Hematopoietic multipotent progenitor cell treated with erythropoietin and hydrocortisone succinate and interleukin-3 and kit ligand, for 8 days (in vitro differentiated cells): ENCODE results near the gene KDM2B.
A peak's percentile ranks its signal among the peaks of the same experiment; 100 is the strongest.

Experiments used
- DNase-seq: peaks from one replicate; pipeline ENCODE4 v3.0.0-alpha.2; 2015

The KDM2B gene

GRCh38 chr12:121453629-121454028 is 127.2 kb downstream of the KDM2B start:
- no peak for DNase-seq

GRCh38 chr12:121452985-121453360 is 127.8 kb downstream of the KDM2B start:
- no peak for DNase-seq

GRCh38 chr12:121452340-121452984 is 128.4 kb downstream of the KDM2B start:
- no peak for DNase-seq

DNA sequence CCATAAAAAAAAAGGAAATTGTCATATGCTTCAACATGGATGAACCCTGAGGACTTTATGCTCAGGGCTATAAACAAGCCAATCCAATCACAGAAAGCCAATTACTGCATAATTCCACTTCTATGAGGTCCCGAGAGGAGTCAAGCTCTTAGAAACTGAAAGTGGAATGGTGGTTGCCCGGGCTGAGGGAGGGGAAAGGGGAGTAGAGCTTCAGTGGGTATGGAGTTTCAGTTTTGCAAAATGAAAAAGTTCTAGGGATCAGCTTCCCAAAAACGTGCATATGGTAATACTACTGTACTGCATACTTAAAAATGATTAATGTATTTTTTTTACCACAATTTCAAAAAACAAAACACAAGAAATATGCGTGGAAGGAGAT is 128.9 kb downstream of the KDM2B start:
- no peak for DNase-seq

- DNase-seq = no peak
These were observed 132.0 kb downstream of the KDM2B start for GRCh38 chr12:121448771-121449315.

DNA sequence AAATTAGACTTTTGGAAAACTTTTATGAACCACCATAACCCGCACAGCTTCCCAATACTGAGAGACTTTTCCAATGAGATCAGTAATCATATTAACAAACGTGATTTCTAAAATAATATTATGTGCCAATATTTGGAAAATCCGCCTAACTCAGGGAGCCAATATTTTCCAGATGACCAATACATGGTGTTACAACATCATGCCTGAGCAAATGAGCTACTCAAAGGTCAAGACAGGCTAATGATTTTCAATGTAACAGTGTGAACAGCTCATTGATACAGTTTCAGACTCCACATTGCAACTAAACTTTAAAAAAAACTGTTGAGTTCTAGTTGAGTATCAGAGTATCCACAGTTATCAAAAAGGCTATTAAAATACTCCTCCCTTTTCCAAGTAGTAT is 134.1 kb downstream of the KDM2B start:
- DNase-seq = no peak

DNA sequence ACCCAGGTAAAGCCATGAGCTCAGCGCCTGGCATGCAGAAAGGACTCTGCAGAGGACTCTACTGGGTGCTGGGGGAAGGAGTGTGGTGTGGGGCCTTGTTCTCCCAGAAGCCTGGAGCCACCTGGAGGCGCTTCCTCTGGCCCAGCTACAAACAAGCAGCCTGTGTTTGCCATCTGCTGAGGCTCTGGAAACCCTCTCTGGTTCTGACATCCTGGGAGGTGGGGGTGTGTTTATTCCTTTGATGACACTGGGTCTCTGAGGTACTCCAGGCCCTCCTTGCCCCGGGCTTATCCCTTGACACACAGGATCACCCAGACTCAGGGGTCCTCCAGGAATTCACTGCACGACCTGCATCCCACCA is 136.0 kb downstream of the KDM2B start:
- no peak for DNase-seq

GRCh38 chr12:121443911-121444841 is 136.6 kb downstream of the KDM2B start:
- no peak for DNase-seq

GRCh38 chr12:121443193-121443870 is 137.5 kb downstream of the KDM2B start:
- DNase-seq = peak; percentile 61

GRCh38 chr12:121442028-121442948 is 138.5 kb downstream of the KDM2B start:
- DNase-seq = no peak

DNA sequence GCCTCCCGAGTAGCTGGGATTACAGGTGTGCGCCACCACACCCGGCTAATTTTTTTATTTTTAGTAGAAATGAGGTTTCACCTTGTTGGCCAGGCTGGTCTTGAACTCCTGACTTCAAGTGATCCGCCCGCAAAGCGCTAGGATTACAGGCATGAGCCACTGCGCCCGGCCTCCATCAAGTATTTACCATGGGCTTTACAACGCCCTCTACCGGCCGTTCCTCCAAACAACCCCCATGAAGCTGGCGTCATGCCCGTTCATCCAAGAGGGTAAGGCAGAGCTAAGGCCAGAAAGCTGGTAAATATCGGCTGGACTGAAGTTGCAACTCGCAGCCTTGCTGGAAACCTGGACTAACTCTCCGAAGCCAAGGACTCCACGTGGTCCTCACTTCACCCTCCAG is 139.3 kb downstream of the KDM2B start:
- DNase-seq = peak; percentile 46

- no peak for DNase-seq
These were observed 140.1 kb downstream of the KDM2B start for GRCh38 chr12:121440768-121441167.

DNA sequence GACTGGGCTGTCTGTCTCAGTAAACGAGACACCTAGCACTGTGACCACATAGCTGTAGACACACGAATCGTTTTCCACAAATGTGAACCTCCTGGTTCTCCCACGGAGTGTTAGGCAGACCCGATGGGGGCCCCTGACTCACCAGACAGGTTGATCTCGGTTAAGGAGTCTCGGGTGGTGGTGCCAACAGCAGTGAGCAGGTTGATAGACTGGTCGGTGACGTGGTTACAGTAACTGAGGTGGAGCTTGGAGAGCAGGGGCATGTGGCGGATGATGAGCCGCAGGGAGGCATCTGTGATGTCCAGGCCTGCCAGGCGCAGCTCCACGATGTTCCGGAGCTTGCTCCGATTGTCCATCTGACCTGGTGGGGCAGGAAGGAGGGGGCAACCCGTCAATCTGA is 141.1 kb downstream of the KDM2B start:
- no peak for DNase-seq

DNA sequence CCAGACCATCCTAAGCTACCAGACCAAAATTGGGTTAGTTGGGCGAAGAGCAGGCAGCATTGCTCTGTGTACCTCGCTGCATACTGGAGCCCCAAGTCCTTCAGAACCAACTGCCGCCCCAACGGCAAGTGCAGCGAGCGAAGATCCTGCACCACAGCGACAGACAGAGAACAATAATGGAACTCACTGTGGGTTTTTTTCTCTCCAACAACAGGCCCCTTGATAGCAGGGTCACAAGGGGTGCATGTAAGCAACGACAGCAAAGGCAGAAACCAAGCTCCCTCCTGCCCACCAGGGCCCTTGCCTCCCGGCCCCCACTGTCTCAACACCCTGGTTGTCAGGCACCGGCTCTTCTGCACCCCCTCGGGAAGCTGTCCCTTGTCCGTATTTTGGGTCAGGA is 141.9 kb downstream of the KDM2B start:
- no peak for DNase-seq

- DNase-seq = no peak
These were observed 144.1 kb downstream of the KDM2B start for GRCh38 chr12:121436706-121437105.

DNA sequence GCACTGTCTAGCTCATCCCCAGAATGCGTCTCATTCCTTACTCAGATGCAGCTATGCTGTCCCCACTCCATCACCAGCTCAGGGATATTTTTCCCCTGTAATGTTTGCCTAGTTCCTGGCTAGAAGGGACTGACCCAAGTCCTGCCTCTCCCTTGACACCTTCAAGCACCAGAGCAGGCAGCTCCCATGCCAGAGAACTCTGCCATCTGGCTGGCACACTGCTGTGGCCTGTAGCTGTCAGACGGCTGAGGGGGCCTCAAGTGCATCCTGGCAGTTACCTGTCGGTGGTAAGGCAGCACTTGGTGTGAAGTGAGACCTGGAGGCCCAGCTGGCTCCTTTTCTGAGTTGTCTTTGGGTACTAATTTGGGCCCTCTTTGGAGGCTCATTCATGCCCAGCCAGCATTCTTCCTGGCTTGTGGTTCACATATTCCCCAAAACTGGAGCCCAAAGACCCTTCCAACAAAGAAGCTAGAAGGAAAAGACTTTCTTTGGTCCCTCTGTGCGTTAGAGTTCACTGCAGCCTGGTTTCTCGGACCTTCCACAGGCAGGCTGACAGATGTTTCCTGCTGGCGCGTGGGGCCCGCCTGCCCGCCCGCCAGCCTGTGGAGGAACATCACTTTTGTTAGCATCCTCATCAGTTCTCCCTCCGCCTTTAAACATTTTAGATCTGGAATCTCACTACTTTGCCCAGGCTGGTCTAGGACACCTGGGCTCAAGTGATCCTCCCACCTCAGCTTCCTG is 147.9 kb downstream of the KDM2B start:
- no peak for DNase-seq

- no peak for DNase-seq
These were observed 149.9 kb downstream of the KDM2B start for GRCh38 chr12:121430833-121431415.

GRCh38 chr12:121428883-121429282 is 151.9 kb downstream of the KDM2B start:
- no peak for DNase-seq

DNA sequence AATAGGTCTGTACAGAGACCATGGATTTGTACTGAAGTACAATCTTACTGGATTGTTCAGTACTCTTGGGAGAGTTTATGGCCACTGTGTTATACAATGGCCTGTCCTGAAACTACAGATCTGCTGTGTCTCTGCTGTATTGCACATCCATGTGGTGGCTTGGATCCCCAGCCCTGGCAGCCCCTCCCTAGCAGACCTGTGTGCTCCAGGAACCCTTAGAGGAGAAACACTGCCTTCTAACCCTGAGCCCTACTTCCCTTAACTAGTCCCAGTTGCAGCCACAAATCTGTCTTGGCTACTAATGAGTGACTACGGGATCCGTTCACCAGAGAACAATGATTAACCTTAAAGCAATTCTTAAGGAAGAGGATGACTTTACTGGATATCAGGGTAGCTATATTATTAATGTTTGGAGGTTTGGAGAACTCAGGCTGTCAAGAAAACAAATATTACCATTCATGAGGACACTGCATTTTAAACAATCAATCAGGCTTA is 153.2 kb downstream of the KDM2B start:
- no peak for DNase-seq

- no peak for DNase-seq
These were observed 156.2 kb downstream of the KDM2B start for GRCh38 chr12:121424624-121424975.
